CD1c-positive myeloid dendritic cell (primary cell): ENCODE results near the gene MRPL18.
"Not testable (repeated sequence)": the region's sequence is repeated elsewhere in the genome, so short reads cannot be mapped to it uniquely, and the experiment has no call there.

Experiments
- DNase-seq: peaks from one replicate; pipeline ENCODE4 v3.0.0-alpha.2; 2016; ENCODE audit errors: extremely low spot score

Gene MRPL18

GRCh38 chr6:159790149-159790955 lies at the start of gene MRPL18:
Gene MRPL18, plus strand, starts transcription at chr6:159790467. Its CDS starts 121 bp downstream, at chr6:159790588.
- DNase-seq, result peak; percentile 96

- DNase-seq, result no peak
These were observed 48.1 kb upstream of the MRPL18 start for GRCh38 chr6:159742165-159742564.

DNA sequence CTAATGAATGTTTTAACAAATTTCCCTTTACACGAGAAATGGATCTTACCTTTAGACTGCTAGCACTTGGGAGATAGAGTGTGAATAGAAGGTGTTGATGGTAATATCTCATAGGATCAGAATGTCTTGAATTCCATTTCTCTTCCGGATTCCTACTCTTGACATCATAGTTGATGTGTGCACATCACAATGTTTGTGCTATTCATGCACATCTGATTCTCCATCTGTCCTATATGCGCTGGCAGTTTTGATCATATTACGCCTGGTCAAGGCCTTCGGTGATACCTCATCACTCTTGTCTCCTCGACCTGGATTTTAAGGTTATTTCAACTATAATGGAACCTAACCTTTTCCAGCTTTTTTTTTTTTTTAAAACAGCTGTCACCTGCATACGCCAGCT lies 45.2 kb upstream of the MRPL18 start:
- no peak for DNase-seq

DNA sequence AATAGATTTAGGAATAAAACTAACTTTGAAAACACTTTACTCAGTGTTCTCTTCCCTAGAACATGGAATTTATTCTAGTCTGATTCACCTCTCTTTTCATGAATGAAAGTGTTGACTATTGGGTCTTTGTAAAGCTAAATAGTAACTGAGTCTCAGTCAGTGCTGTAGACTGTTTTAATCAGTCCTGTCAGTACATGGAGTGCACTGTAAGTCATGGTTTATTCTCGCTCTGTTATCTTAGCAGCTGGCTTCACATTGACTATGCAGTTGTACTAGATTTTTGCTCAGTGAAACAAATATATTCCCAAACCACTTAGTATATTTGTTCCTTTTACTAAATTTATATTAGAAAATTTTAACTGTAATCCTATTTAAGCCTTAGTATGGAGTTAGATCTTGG lies 43.5 kb upstream of the MRPL18 start:
- DNase-seq, result no peak

GRCh38 chr6:159748127-159748526 lies 42.1 kb upstream of the MRPL18 start:
- DNase-seq, result not testable (repeated sequence)

- no peak for DNase-seq
These were observed 38.8 kb upstream of the MRPL18 start for GRCh38 chr6:159751448-159751847.

GRCh38 chr6:159753081-159753872 lies 37.0 kb upstream of the MRPL18 start:
- DNase-seq, result no peak

GRCh38 chr6:159754401-159754800 lies 35.9 kb upstream of the MRPL18 start:
- no peak for DNase-seq

DNA sequence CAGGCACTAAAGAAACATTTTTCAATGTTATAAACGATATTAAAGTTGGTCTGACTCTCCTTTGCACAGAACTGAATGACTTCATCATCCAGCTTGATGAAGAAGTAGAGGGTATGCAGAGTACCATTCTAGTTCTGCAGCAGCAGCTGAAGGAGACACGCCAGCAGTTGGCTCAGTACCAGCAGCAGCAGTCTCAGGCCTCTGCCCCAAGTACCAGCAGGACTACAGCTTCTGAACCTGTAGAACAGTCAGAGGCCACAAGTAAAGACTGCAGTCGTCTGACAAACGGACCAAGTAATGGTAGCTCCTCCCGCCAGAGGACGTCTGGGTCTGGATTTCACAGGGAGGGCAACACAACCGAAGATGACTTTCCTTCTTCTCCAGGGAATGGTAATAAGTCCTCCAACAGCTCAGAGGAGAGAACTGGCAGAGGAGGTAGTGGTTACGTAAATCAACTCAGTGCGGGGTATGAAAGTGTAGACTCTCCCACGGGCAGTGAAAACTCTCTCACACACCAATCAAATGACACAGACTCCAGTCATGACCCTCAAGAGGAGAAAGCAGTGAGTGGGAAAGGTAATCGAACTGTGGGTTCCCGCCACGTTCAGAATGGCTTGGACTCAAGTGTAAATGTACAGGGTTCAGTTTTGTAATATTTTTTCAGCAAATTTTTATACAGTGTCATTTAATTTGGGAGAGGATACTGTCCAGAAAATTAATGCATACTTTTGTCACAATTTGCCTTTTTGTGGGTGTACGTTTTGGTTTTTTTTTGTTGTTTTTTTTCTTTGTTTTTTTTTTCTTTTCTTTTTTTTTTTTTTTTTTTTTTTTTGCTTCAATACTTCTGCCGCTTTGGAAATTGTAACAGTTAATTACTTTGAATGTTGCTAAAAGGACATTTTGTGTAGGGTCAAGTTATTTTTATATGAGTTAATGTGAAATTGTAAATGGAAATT lies 35.0 kb upstream of the MRPL18 start:
- no peak for DNase-seq

- DNase-seq, result no peak
These were observed 33.8 kb upstream of the MRPL18 start for GRCh38 chr6:159756508-159756907.

GRCh38 chr6:159758031-159759001 lies 32.0 kb upstream of the MRPL18 start:
- DNase-seq, result no peak

- no peak for DNase-seq
These were observed 30.6 kb upstream of the MRPL18 start for GRCh38 chr6:159759645-159760044.

- DNase-seq, result peak; percentile 16
These were observed 29.6 kb upstream of the MRPL18 start for GRCh38 chr6:159760602-159761057.

DNA sequence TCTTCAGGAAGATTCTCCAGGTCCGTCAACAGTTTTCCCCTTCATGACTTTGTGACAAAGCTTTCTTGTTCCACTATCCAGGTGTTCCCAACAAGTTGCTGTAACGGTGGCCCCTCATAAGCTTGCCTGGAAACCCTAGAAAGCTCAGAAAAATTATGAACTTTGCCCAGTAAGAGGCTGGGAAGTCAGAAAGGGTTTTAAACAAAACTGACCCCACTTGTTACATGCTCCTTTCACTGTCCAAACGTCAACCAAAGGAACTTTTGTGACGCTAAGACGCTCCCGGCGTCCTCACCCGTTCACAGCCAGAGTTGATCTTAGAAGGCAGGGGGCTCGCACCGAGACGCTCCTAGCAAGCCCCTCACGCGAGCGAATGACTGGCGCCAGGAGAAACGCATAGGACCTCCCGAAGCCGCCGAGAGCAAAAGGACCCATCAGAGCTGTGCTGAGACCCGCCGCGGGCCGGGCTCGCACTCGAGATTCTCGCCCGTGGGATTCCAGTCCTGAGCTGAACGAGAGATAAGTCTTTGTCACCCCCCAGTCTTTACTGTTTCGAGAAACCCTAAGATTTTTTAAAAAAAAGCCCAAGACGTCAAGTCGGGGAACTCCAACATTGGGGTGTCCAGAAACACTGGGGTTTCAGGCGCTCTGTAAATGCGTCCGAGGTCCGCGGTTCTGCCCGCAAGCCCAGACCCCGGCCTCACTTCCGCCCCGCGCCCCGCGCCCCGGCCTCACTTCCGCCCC lies 29.0 kb upstream of the MRPL18 start:
- DNase-seq, result no peak

DNA sequence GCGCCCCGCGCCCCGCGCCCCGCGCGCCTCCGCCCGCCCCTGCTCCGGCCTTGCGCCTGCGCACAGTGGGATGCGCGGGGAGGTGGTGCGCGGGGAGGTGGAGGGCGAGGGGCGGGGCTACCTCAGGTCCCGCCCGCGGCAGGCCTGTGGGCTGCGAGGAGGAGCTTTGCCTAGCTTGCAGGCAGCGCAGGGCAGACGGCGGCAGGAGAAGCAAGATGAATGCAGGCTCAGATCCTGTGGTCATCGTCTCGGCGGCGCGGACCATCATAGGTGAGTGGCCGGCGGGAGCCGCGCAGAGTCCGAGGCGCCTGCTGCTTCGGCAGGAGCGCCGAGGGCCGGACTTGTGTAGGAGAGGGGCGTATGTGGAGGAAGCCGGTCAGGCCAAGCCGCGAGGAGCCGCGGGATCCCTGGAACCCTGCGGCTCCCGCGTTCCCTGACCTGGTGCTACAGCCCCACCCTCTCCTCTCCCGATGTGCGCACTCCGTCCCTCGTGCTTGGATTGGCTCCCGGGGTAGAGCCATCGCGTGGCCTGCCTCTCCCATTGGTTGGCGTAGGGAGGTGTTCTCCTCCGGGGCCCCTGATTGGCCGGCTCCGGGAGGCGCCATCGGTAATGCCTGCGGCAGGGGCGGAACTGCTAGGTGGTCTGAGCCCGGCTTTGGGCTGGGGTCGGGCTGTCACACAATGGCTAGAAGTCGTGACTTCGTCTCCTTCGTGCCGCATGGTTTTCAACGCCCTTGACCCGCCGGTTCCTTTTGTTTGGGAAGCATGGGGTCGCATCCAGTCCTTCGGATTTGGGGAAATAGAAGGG lies 28.2 kb upstream of the MRPL18 start, which contains the start of gene ACAT2:
Gene ACAT2, plus strand, starts transcription at position 173 of the 808 bp plus-strand sequence. Its CDS starts 43 bp downstream, at position 216.
- peak; percentile 96 for DNase-seq

DNA sequence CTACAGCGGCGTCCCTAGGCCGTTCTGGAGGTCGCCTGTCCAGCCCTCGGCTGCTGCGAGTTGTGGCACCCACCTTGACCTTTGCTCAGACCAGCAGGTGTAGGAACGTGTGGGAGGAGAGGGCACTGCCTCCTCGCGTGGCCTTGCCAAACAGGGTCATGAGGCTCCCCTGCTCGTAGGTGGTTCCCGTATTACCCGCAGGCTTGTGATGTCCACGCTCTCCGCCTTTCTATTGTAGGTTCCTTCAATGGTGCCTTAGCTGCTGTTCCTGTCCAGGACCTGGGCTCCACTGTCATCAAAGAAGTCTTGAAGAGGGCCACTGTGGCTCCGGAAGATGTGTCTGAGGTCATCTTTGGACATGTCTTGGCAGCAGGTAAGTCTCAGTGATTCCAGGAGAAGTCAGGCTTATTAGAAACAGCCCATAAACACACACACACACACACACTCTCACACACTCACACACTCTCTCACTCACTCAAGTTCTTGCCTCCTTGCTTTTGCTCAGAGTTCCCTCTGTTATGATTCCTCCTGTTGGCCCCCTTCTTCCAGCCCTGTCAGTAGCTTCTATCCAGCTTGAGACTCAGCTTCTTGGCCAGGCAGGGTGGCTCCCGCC lies 27.5 kb upstream of the MRPL18 start:
- peak; percentile 77 for DNase-seq

DNA sequence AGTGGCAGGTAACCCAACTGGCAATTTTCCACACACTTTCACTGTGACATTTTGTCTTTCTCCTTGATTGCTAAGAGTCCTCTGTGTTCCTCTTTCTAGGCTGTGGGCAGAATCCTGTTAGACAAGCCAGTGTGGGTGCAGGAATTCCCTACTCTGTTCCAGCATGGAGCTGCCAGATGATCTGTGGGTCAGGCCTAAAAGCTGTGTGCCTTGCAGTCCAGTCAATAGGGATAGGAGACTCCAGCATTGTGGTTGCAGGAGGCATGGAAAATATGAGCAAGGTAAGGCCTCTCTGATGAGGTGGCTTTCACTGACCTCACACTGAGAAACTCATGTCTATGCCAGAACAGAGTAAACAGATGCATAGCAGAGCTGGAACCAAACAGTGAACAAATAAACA lies 23.4 kb upstream of the MRPL18 start:
- DNase-seq, result no peak

GRCh38 chr6:159769470-159769869 lies 20.8 kb upstream of the MRPL18 start:
- no peak for DNase-seq
